ENCODE data around the gene TSPO.
A peak's percentile ranks its signal among the peaks of the same experiment; 100 is the strongest.

GRCh38 chr22:43186272-43187170 lies 35.2 kb downstream of the TSPO start, which contains the start of gene TTLL12:
- TF ChIP-seq SP1 (IDR thresholded peaks at IDR 0.05), result no peak
- no peak for TF ChIP-seq ELF4 (IDR thresholded peaks at IDR 0.05)
- no peak for TF ChIP-seq FOXK2 (IDR thresholded peaks at IDR 0.05)
- TF ChIP-seq PKNOX1 (IDR thresholded peaks at IDR 0.05), result no peak
- TF ChIP-seq HDGF (IDR thresholded peaks at IDR 0.05; ENCODE audit: borderline replicate concordance), result no peak
- no peak for TF ChIP-seq FOXA1 (IDR thresholded peaks at IDR 0.05)
- TF ChIP-seq FOXM1 (IDR thresholded peaks at IDR 0.05; ENCODE audit: borderline replicate concordance), result 0 out of 2 replicates have a peak, but pooled peaks have one; percentile 42
- TF ChIP-seq BHLHE40 (IDR thresholded peaks at IDR 0.05; ENCODE audit: borderline replicate concordance), result no peak
- TF ChIP-seq NFRKB (IDR thresholded peaks at IDR 0.05), result no peak
- no peak for TF ChIP-seq SUZ12 (IDR thresholded peaks at IDR 0.05)
- no peak for TF ChIP-seq TARDBP (IDR thresholded peaks at IDR 0.05)
- no peak for TF ChIP-seq L3MBTL2 (conservative IDR thresholded peaks at IDR 0.05)
- TF ChIP-seq CTBP1 (IDR thresholded peaks at IDR 0.05; ENCODE audit: borderline replicate concordance), result no peak
